IMR-90 (cell line): ENCODE results near the gene CADM1. TPM values are rescaled to one million over a fixed set of nuclear protein-coding genes. Genes with fewer than 3 reads are reported as not detected.

Experiments used
- ATAC-seq: fragments of 200-7000 bp; cut with Tn5 transposase; 2 replicates; pipeline ENCODE4 v1.9.1; 2020; ENCODE audit warnings: low read depth, mild to moderate bottlenecking, moderate library complexity
- BruUV-seq: library from RNA; stranded (reverse); fragments of 400-500 nt; replicated peaks from 2 replicates; lab custom pipeline; 2021; lab: Mats Ljungman, UMichigan
- CTCF ChIA-PET: fragments of 300-600 bp; formaldehyde crosslinking; extraction: SDS; loops from one replicate; lab custom pipeline; 2021; ENCODE audit warnings: antibody characterized with exemption; lab: Yijun Ruan, JAX
- POLR2A ChIA-PET: fragments of 300-600 bp; sonication (Branson Sonifier 250); formaldehyde crosslinking; loops from one replicate; lab custom pipeline; 2022; ENCODE audit warnings: antibody characterized with exemption; ENCODE audit not compliant: unreplicated experiment; lab: Charles Lee
- DNase-seq: peaks from one replicate; pipeline ENCODE4 v3.0.0; 2013
- H2AFZ ChIP-seq: replicated peaks from 2 replicates; pipeline ENCODE3; 2013; ENCODE audit warnings: low read length, mild to moderate bottlenecking; ENCODE audit not compliant: poor library complexity
- H2AK5ac ChIP-seq: 2 replicates; pipeline ENCODE4 v1.6.1; 2013; ENCODE audit warnings: low read depth, low read length, inconsistent platforms
- H2AK9ac ChIP-seq: replicated peaks from 2 replicates; pipeline ENCODE3; 2013; ENCODE audit warnings: mild to moderate bottlenecking, low read depth, low read length, moderate library complexity; ENCODE audit not compliant: poor library complexity
- H2BK120ac ChIP-seq: 2 replicates; pipeline ENCODE4 v1.6.1; 2013; ENCODE audit warnings: low read depth, low read length, inconsistent platforms
- H2BK15ac ChIP-seq: 3 replicates; pipeline ENCODE4 v1.6.1; 2013; ENCODE audit warnings: low read depth, low read length, inconsistent platforms
- H2BK20ac ChIP-seq: 2 replicates; pipeline ENCODE4 v1.6.1; 2013; ENCODE audit warnings: low read depth, mild to moderate bottlenecking, inconsistent platforms, low read length, moderate library complexity
- H2BK5ac ChIP-seq: 2 replicates; pipeline ENCODE4 v1.6.1; 2013; ENCODE audit warnings: mild to moderate bottlenecking, low read depth, low read length, inconsistent platforms; ENCODE audit not compliant: poor library complexity, severe bottlenecking
- H3K14ac ChIP-seq: replicated peaks from 2 replicates; pipeline ENCODE4 v1.6.1; 2013; ENCODE audit warnings: low read depth, low read length, inconsistent platforms
- H3K18ac ChIP-seq: 2 replicates; pipeline ENCODE4 v1.6.1; 2013; ENCODE audit warnings: low read depth, low read length, control low read depth
- H3K23ac ChIP-seq: 2 replicates; pipeline ENCODE4 v1.6.1; 2013; ENCODE audit warnings: low read depth, low read length, inconsistent platforms
- H3K27ac ChIP-seq: 2 replicates; pipeline ENCODE4 v1.5.1; 2013; ENCODE audit warnings: mild to moderate bottlenecking, control low read depth, low read length; ENCODE audit not compliant: insufficient read depth
- H3K27me3 ChIP-seq: 2 replicates; pipeline ENCODE4 v1.6.1; 2013; ENCODE audit warnings: low read length; ENCODE audit not compliant: control insufficient read depth, insufficient read depth
- H3K36me3 ChIP-seq: 2 replicates; pipeline ENCODE4 v1.6.1; 2013; ENCODE audit warnings: low read length, mixed read lengths; ENCODE audit not compliant: control insufficient read depth, insufficient read depth
- H3K4ac ChIP-seq: 2 replicates; pipeline ENCODE4 v1.6.1; 2013; ENCODE audit warnings: low read depth, low read length, inconsistent platforms
- H3K4me1 ChIP-seq: 2 replicates; pipeline ENCODE4 v1.6.1; 2013; ENCODE audit warnings: low read length, mixed read lengths; ENCODE audit not compliant: control insufficient read depth, insufficient read depth
- H3K4me2 ChIP-seq: 2 replicates; pipeline ENCODE4 v1.6.1; 2013; ENCODE audit warnings: low read depth, mild to moderate bottlenecking, control low read depth, low read length, moderate library complexity
- H3K4me3 ChIP-seq: 2 replicates; pipeline ENCODE4 v1.5.1; 2013; ENCODE audit warnings: low read depth, mild to moderate bottlenecking, control low read depth, low read length, moderate library complexity; ENCODE audit not compliant: insufficient read depth
- H3K56ac ChIP-seq: 2 replicates; pipeline ENCODE4 v1.6.1; 2013; ENCODE audit warnings: low read length, inconsistent platforms; ENCODE audit not compliant: insufficient read depth; ENCODE audit errors: extremely low read depth
- H3K79me1 ChIP-seq, 2 experiments: 2 replicates each; pipeline ENCODE4 v1.6.1; 2013; ENCODE audit warnings: low read length in 2 of 2, inconsistent platforms in 1 of 2, low read depth in 1 of 2
- H3K9ac ChIP-seq: 2 replicates; pipeline ENCODE4 v1.6.1; 2013; ENCODE audit warnings: low read depth, low read length, control low read depth
- H3K9me1 ChIP-seq: 2 replicates; pipeline ENCODE4 v1.6.1; 2013; ENCODE audit warnings: low read length, inconsistent platforms; ENCODE audit not compliant: insufficient read depth
- H3K9me3 ChIP-seq: 2 replicates; pipeline ENCODE4 v1.6.1; 2013; ENCODE audit warnings: low read length; ENCODE audit not compliant: control insufficient read depth, insufficient read depth
- H4K20me1 ChIP-seq: 2 replicates; pipeline ENCODE4 v1.6.1; 2013; ENCODE audit warnings: low read length, inconsistent platforms; ENCODE audit not compliant: insufficient read depth
- H4K5ac ChIP-seq: 2 replicates; pipeline ENCODE4 v1.6.1; 2013; ENCODE audit warnings: mild to moderate bottlenecking, low read depth, low read length, control low read depth
- H4K8ac ChIP-seq, 2 experiments: 2 replicates each; pipeline ENCODE4 v1.6.1; 2013; ENCODE audit warnings: low read depth in 2 of 2, low read length in 2 of 2, control low read depth in 1 of 2, inconsistent platforms in 1 of 2
- H4K91ac ChIP-seq: 2 replicates; pipeline ENCODE4 v1.6.1; 2013; ENCODE audit warnings: low read depth, low read length, inconsistent platforms; ENCODE audit not compliant: insufficient read depth
- BHLHE40 ChIP-seq: fragments of 150-350 bp; IDR thresholded peaks from 2 replicates; pipeline ENCODE4 v1.6.1; 2016; ENCODE audit warnings: mild to moderate bottlenecking, low read depth, low read length
- CEBPB ChIP-seq: IDR thresholded peaks from 2 replicates; pipeline ENCODE4 v1.6.1; 2012; ENCODE audit warnings: low read depth, low read length, improper control_type of control experiment
- CHD1 ChIP-seq: IDR thresholded peaks from 2 replicates; pipeline ENCODE4 v1.6.1; 2012; ENCODE audit warnings: low read depth, low read length, improper control_type of control experiment
- CTCF ChIP-seq: conservative IDR thresholded peaks from 2 replicates; pipeline ENCODE4 v1.5.1; 2012; ENCODE audit warnings: mild to moderate bottlenecking, low read depth, low read length, improper control_type of control experiment
- FOS ChIP-seq: fragments of 150-350 bp; IDR thresholded peaks from 2 replicates; pipeline ENCODE4 v1.6.1; 2016; ENCODE audit warnings: low read depth, low read length
- MAFK ChIP-seq: IDR thresholded peaks from 2 replicates; pipeline ENCODE4 v1.6.1; 2012; ENCODE audit warnings: low read depth, low read length, improper control_type of control experiment
- MAZ ChIP-seq: IDR thresholded peaks from 2 replicates; pipeline ENCODE4 v1.6.1; 2012; ENCODE audit warnings: low read depth, mild to moderate bottlenecking, low read length, improper control_type of control experiment, moderate library complexity, borderline replicate concordance
- MXI1 ChIP-seq: IDR thresholded peaks from 2 replicates; pipeline ENCODE4 v1.6.1; 2012; ENCODE audit warnings: low read depth, mild to moderate bottlenecking, low read length, moderate library complexity, borderline replicate concordance
- NFE2L2 ChIP-seq: fragments of 150-350 bp; IDR thresholded peaks from 2 replicates; pipeline ENCODE4 v1.6.1; 2016; ENCODE audit warnings: low read depth, mild to moderate bottlenecking, low read length
- POLR2A ChIP-seq: IDR thresholded peaks from 2 replicates; pipeline ENCODE4 v1.6.1; 2012; ENCODE audit warnings: mild to moderate bottlenecking, low read depth, low read length
- RAD21 ChIP-seq: IDR thresholded peaks from 2 replicates; pipeline ENCODE4 v1.6.1; 2012; ENCODE audit warnings: low read length, improper control_type of control experiment
- RCOR1 ChIP-seq: IDR thresholded peaks from 2 replicates; pipeline ENCODE4 v1.6.1; 2012; ENCODE audit warnings: mild to moderate bottlenecking, low read length, improper control_type of control experiment; ENCODE audit not compliant: insufficient replicate concordance
- RFX5 ChIP-seq: IDR thresholded peaks from 2 replicates; pipeline ENCODE4 v1.8.0; 2012; ENCODE audit warnings: low read depth, mild to moderate bottlenecking, low read length, moderate library complexity
- SMC3 ChIP-seq: fragments of 150-350 bp; IDR thresholded peaks from 2 replicates; pipeline ENCODE4 v1.6.1; 2016; ENCODE audit warnings: low read depth, mild to moderate bottlenecking, antibody characterized with exemption, low read length, moderate library complexity
- USF2 ChIP-seq: fragments of 150-350 bp; IDR thresholded peaks from 2 replicates; pipeline ENCODE4 v1.6.1; 2017; ENCODE audit warnings: mild to moderate bottlenecking, antibody characterized with exemption, low read length, low read depth
- WGBS, 2 experiments: methylation state at CpG; one replicate each; pipeline versions ENCODE4 v1.1.5 to v1.1.7; 2013; ENCODE audit warnings: missing lambda C conversion rate in 2 of 2; ENCODE audit not compliant: insufficient read length in 1 of 2; ENCODE audit errors: extremely low coverage in 2 of 2; 5-methylcytosine and 5-hydroxymethylcytosine counted together
- dilution Hi-C: fragments of 300-500 bp; cut with HindIII; formaldehyde crosslinking; loops from one replicate; pipeline ENCODE4 v1.14.3; 2018; ENCODE audit warnings: low sequenced_read_pairs; ENCODE audit not compliant: unreplicated experiment
- in situ Hi-C: fragments of 300-500 bp; cut with MboI; formaldehyde crosslinking; loops from 3 replicates; pipeline ENCODE4 v1.14.3; 2019; ENCODE audit warnings: low sequenced_read_pairs, inconsistent platforms, mixed read lengths
- intact Hi-C: fragments of 100-400 bp; cut with micrococcal nuclease; formaldehyde crosslinking; loops from 2 replicates; pipeline ENCODE4 v1.10.0; 2022
- polyA plus RNA-seq, 3 experiments: library from polyadenylated mRNA; depleted of rRNA; stranded (reverse); fragments of >200 nt; gene quantifications; 2 replicates each; pipeline ENCODE4 v1.2.3, GENCODE V29; 2012; ENCODE audit warnings: low replicate concordance in 1 of 3
- total RNA-seq: library from RNA; depleted of rRNA; stranded (reverse); fragments of >200 nt; gene quantifications from 2 replicates; pipeline ENCODE4 v1.2.3, GENCODE V29; 2012
- TF ChIP-seq, protein P1 (sequence below): fragments of 150-350 bp; IDR thresholded peaks from 2 replicates; pipeline ENCODE4 v1.6.1; 2016; ENCODE audit warnings: low read depth, mild to moderate bottlenecking, low read length, moderate library complexity, borderline replicate concordance

Gene CADM1
- total and polyA plus RNA-seq, 2 of the 4 experiments (the other 2 are of a cell fraction), result 28.8 to 77.1 TPM

- H3K14ac ChIP-seq, result no peak overlapping the region
- intact Hi-C loops, result loop anchor here (5.0 kb wide), 1 partner anchor 117 kb away; no protein-coding TSS in a partner anchor
- DNase-seq (peak; percentile 21), ATAC-seq (peak; percentile 67)
- no peak overlapping the region for H4K5ac ChIP-seq
- no peak overlapping the region for H3K4me3 ChIP-seq
- H3K9ac ChIP-seq, result no peak overlapping the region
- no peak overlapping the region for H3K27ac ChIP-seq
- no peaks in the 10 kb centered on the region for H3K9me3 ChIP-seq
- H3K4me1 ChIP-seq, result no peaks in the 10 kb centered on the region
- no peaks in the 10 kb centered on the region for H4K20me1 ChIP-seq
- ChIA-PET CTCF (interaction anchor here (1.1 to 1.3 kb wide), 2 partner anchors 10 to 14 kb away, joined by 4 read pairs; no protein-coding TSS in a partner anchor), POLR2A (no interaction called here)
- dilution Hi-C loops, result no loop called here
- H4K8ac ChIP-seq, result no peak overlapping the region
- H3K79me1 ChIP-seq, result no peaks in the 10 kb centered on the region; a peak in 1 of 4 replicates
- H2BK20ac ChIP-seq, result no peak overlapping the region
- no peak overlapping the region for H3K4me2 ChIP-seq
- H2AFZ ChIP-seq, result no peak overlapping the region
- H2AK9ac ChIP-seq, result no peak overlapping the region
- in situ Hi-C loops, result no loop called here
- no peaks in the 10 kb centered on the region for H3K36me3 ChIP-seq
- BruUV-seq, result no TSS peak
- no peak overlapping the region for H3K18ac ChIP-seq
- no peak overlapping the region for H2BK120ac ChIP-seq
- H3K27me3 ChIP-seq, result no peaks in the 10 kb centered on the region
- WGBS, 2 experiments, result no CpG with 5 or more reads among the region's 3 CpGs
- H3K23ac ChIP-seq, result no peak overlapping the region
- H2BK15ac ChIP-seq, result no peak overlapping the region
- no peak overlapping the region for H3K56ac ChIP-seq
- 0 out of 2 replicates have a peak, but pooled peaks cover 3% of the 10 kb centered on the region for H3K9me1 ChIP-seq
- no peak overlapping the region for H2BK5ac ChIP-seq
- TF ChIP-seq SMC3, result no peak
- no peak for TF ChIP-seq POLR2A
- no peak for TF ChIP-seq RCOR1
- no peak for TF ChIP-seq MXI1
- no peak for TF ChIP-seq FOS
- TF ChIP-seq RFX5, result no peak
- TF ChIP-seq CTCF, result no peak
- no peak for TF ChIP-seq BHLHE40
- TF ChIP-seq RAD21, result no peak
- TF ChIP-seq, protein P1, sequence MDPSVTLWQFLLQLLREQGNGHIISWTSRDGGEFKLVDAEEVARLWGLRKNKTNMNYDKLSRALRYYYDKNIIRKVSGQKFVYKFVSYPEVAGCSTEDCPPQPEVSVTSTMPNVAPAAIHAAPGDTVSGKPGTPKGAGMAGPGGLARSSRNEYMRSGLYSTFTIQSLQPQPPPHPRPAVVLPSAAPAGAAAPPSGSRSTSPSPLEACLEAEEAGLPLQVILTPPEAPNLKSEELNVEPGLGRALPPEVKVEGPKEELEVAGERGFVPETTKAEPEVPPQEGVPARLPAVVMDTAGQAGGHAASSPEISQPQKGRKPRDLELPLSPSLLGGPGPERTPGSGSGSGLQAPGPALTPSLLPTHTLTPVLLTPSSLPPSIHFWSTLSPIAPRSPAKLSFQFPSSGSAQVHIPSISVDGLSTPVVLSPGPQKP, result no peak
- TF ChIP-seq USF2, result no peak
- no peak for TF ChIP-seq MAZ
- TF ChIP-seq CHD1, result no peak
- no peak for TF ChIP-seq MAFK
- TF ChIP-seq CEBPB, result no peak
- no peak for TF ChIP-seq NFE2L2
- no peak overlapping the region for H4K91ac ChIP-seq
- H2AK5ac ChIP-seq, result no peak overlapping the region
- H3K4ac ChIP-seq, result no peak overlapping the region
Observed at GRCh38 chr11:115314330-115314920, 189.8 kb downstream of the CADM1 start.
